Measurements from ENCODE around the gene RFTN1. TPM values are rescaled to one million over a fixed set of nuclear protein-coding genes. Genes with fewer than 3 reads are reported as not detected.

Gene RFTN1
- total RNA-seq, 1 experiment from 2014 or later = 2.2 TPM

DNA sequence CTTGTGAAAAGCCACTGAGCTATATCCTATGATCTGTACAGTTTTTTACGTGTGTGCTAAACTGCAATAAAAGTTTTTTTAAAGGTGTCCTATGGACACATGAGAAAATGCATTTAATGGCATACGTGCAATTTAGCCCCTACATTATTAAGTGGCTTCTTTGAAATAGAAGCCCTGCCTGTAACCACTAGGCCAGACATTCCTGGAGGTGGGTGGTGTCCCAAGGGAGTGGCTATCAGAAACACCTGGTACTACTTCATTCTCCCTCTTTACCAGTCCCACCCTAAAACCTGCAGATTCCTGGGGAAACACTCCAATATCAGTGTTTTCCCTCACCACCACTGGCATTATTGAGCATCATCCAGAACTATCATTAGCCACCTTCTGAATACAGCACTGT is 148.5 kb downstream of the RFTN1 start:
- Mint-ChIP-seq H3K27ac (no peak overlapping the region), H3K27me3 (ENCODE audit: low read depth) (no peaks in the 10 kb centered on the region), H3K4me1 (peaks cover 10 to 13% of the 10 kb centered on the region in 2 experiments), H3K4me3 (no peak overlapping the region), H3K9me3 (no peaks in the 10 kb centered on the region; a peak in 1 of 5 replicates), H3K36me3 (ENCODE audit: insufficient read depth in 1 of 3, low read depth in 3 of 3) (no peaks in the 10 kb centered on the region)
- Histone ChIP-seq H2BK15ac (ENCODE audit: low read depth, low read length) (no peak overlapping the region), H3K23ac (ENCODE audit: insufficient read length, low read depth, low read length) (no peak overlapping the region), H3K14ac (ENCODE audit: insufficient read depth, low read length) (no peak overlapping the region), H3K9ac (ENCODE audit: extremely low read depth, insufficient read length, low read length) (no peak overlapping the region), H4K91ac (ENCODE audit: insufficient read length, low read depth, low read length) (no peak overlapping the region), H3K56ac (ENCODE audit: insufficient read length, low read depth, low read length) (no peak overlapping the region), H2BK120ac (ENCODE audit: low read depth, low read length, poor library complexity, severe bottlenecking) (no peak overlapping the region), H3K18ac (ENCODE audit: insufficient read length, low read depth, low read length) (no peak overlapping the region), H4K8ac (replicated peaks; ENCODE audit: insufficient read length, low read depth, low read length) (no peak overlapping the region), H2BK5ac (ENCODE audit: insufficient read length, low read length) (no peak overlapping the region), H3K4me2 (ENCODE audit: insufficient read depth, insufficient read length, low read length) (no peak overlapping the region), H2AK5ac (ENCODE audit: insufficient read length, low read length) (no peak overlapping the region), H2AFZ (ENCODE audit: low read length) (no peak overlapping the region), H3K23me2 (ENCODE audit: insufficient read length, low read depth, low read length, poor library complexity, severe bottlenecking) (no peaks in the 10 kb centered on the region), H4K5ac (ENCODE audit: insufficient read length, low read depth, low read length) (no peak overlapping the region), H3K4ac (ENCODE audit: low read depth, low read length) (no peak overlapping the region), H3K79me1 (ENCODE audit: insufficient read depth, low read depth, low read length, poor library complexity, severe bottlenecking) (no peaks in the 10 kb centered on the region), H4K20me1 (ENCODE audit: control insufficient read depth, insufficient read depth, insufficient read length) (no peaks in the 10 kb centered on the region), H2BK20ac (ENCODE audit: low read depth, low read length, poor library complexity, severe bottlenecking) (no peak overlapping the region), H3K9me3 (ENCODE audit: control insufficient read depth, low read depth, low read length) (no peaks in the 10 kb centered on the region), H3K4me1 (ENCODE audit: insufficient read depth, low read length) (peaks cover 4% of the 10 kb centered on the region), H2BK12ac (ENCODE audit: insufficient read length, low read depth, low read length) (no peak overlapping the region), H3K27me3 (ENCODE audit: insufficient read depth, low read length) (no peaks in the 10 kb centered on the region), H3K79me2 (ENCODE audit: insufficient read depth, low read length) (no peaks in the 10 kb centered on the region), H3T11ph (ENCODE audit: low read length) (no peak overlapping the region), H3K27ac (ENCODE audit: insufficient read length, low read depth, low read length) (no peak overlapping the region)
- no CpG with 5 or more reads among the region's 2 CpGs for WGBS (ENCODE audit: extremely low coverage, insufficient read length, low lambda C conversion rate)
- TF ChIP-seq, protein P1, sequence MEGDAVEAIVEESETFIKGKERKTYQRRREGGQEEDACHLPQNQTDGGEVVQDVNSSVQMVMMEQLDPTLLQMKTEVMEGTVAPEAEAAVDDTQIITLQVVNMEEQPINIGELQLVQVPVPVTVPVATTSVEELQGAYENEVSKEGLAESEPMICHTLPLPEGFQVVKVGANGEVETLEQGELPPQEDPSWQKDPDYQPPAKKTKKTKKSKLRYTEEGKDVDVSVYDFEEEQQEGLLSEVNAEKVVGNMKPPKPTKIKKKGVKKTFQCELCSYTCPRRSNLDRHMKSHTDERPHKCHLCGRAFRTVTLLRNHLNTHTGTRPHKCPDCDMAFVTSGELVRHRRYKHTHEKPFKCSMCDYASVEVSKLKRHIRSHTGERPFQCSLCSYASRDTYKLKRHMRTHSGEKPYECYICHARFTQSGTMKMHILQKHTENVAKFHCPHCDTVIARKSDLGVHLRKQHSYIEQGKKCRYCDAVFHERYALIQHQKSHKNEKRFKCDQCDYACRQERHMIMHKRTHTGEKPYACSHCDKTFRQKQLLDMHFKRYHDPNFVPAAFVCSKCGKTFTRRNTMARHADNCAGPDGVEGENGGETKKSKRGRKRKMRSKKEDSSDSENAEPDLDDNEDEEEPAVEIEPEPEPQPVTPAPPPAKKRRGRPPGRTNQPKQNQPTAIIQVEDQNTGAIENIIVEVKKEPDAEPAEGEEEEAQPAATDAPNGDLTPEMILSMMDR (conservative IDR thresholded peaks at IDR 0.05) = no peak
- no peak for DNase-seq
